HG03571 (cell line): ENCODE results near the gene HEATR5A.
"Not testable (repeated sequence)": the region's sequence is repeated elsewhere in the genome, so short reads cannot be mapped to it uniquely, and the experiment has no call there.

Experiments
- ATAC-seq: cut with Tn5 transposase; IDR thresholded peaks from one replicate; pipeline ENCODE4 v1.9.1; 2021; ENCODE audit not compliant: unreplicated experiment

The HEATR5A gene

DNA sequence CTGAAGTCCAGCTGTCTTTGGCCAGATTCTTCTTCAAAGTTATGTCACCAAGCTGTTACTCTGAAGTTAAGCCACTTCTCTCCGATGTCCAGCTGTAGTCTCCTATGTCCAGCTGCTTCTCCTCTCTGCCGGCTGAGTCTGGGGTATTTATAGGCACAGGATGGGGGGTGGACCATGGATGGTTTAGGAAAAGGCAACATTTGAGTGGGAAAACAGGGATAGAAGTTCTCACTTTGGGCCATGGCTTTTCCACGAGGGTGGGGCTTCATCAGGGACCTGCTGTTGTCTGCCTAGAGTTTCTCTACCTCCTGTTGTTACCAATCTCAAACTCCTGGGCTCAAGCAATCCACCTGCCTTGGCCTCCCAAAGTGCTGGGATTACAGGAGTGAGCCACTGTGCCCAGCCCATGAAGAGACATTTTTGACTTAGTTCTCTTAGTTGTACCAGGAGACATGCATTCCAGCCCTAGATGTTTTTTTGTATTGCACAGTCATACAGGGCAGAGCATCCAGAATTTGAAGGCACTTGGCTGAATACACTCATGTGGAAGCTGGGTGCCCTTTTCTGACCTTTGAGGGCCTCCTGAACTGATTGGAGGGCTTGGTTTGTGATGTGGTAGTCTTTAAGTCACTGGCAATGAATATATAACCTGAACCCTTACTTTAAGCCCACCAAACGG, 132.9 kb downstream of the HEATR5A start:
- no peak for ATAC-seq

DNA sequence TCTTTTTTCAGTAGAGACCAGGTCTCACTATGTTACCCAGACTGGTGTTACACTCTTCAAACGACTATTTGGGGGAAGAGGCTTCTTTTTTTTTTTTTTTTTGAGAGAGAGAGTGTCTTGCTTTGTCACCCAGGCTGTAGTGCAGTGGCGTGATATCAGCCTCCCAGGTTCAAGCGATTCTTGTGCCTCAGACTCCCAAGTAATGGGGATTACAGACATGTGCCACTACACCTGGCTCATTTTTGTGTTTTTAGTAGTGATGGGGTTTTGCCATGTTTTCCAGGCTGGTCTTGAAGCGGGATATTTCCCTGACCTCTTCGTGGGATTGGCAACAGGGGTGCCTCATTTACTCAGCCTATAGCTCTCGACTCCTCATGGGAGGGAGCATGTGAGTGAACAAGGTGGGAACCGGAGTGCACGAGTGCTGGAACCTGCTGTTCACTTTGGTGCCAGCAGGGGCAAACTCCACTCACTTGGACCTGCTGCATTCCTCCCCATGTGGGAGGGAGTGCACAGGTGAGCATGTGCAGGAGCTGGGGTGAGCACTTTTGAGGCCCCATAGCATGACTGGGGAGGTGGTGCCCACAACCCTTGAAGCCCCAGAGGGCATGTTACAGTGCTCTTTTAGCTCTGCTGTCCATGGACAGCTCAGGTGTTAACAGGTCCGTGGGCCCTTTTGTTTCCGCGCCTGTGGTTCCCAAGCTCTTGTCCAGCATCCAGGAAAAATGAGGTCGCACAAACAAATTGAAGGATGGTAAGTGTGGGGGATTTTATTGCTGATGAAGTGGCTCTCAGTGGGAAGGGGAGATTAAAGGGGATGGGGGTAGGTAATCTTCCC, 133.7 kb downstream of the HEATR5A start:
- ATAC-seq: no peak

DNA sequence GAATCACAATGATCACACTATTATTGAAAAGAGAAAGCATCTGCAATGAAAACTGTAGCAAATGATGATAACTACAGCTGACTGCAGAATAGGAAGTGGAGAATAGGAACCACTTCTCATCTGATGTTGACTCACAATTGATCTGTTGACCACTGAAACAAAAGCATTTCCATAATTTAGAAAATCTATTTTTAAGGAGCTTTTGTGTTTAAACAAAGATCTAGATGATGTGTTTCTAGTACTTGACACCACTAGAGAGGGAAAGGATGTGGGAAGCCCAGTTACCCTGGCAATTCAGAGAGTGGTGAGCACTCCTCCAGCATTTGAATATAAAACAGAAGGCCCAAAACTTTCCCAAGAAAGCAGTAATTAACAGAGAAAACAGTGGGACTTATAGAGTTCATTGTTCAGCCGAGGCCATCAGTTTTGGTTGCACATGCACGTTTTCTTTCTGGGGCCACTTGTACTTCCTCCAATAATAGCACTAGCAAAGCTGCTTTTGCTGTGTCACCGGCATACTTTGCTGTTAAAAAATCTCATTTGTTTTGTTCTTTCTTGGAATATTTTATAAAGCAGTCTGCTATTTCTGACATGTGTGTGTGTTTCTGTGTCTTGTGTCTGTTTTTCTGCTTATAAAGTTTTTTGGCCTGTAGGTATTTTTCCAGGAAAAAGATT, 136.6 kb downstream of the HEATR5A start:
- peak; percentile 71 for ATAC-seq

DNA sequence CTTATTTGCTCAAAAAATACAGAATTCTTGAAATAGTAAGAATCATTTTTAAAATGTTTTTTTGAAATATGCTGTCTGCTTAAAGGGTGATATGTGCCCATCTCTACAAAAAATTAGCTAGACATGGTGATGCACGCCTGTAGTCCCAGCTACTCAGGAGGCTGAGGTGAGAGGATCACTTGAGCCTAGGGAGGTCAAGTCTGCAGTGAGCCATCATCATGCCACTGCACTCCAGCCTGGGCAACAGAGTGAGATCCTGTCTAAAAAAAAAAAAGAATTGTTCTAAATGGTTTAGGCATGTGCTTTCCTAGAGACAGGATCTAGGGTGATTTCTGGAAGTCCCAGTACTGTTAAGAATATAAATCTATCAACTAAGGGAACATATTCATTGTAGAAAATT, 137.2 kb downstream of the HEATR5A start:
- ATAC-seq: peak; percentile 22

DNA sequence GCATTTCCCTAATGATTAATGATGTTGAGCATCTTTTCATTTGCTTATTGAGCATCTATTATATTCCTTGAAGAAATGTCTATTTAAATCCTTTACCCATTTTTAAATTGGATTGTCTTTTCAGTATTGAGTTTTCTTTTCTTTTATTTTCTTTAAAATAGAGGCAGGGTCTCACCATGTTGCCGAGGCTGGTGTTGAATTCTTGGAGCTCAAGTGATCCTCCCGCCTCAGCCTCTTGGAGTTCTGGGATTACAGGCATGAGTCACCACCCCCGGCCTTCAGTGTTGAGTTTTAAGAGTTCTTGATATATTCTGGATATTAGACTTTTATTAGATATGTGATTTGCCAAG, 139.5 kb downstream of the HEATR5A start:
- no peak for ATAC-seq

DNA sequence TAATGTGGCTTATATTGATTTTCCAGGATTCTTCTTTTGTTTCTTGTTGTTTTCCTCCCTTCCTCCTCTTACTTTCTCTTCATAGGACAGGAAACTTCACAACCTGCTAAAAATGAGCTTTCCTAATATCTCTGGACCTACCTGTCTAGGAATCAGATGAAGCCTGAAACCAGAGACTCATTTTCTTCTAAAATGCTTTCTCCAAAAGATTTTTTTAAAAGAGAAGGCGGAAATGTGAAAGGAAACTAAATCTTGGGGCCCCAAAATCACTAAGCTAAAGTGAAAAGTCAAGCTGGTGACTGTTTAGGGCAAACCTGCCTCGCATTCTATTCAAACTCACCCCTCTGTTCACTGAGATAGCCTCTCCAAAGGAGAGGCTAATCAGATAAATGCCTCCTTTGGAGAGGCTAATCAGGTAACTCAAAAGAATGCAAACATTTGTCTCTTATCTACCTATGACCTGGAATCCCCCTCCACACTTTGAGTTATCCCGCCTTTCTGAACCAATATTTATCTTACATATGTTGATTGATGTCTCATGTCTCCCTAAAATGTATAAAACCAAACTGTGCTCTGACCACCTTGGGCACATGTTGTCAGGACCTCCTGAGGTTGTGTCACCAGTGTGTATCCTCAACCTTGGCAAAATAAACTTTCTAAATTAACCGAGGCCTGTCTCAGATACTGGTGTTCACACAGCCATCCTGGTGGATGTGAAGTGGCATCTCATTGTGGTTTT, 140.0 kb downstream of the HEATR5A start:
- ATAC-seq: no peak

DNA sequence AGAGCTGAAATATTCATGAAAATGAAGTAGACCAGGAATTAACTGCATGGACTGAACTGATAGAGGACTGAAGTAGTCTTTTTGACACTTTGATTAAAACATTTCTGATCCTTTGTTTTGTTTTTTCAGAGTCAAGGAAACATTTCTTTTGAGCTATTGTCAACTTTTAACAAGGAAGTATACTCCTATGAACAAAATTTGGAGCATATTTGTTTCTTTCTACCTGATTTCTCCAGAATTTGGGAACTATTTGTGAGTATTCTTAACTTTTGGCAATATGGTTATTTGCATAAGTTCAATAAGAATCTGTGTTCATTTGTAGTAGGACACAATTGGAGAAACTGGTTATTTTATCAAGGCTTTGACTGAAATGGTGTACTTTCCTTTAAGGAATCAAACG, 141.5 kb downstream of the HEATR5A start:
- ATAC-seq: no peak

DNA sequence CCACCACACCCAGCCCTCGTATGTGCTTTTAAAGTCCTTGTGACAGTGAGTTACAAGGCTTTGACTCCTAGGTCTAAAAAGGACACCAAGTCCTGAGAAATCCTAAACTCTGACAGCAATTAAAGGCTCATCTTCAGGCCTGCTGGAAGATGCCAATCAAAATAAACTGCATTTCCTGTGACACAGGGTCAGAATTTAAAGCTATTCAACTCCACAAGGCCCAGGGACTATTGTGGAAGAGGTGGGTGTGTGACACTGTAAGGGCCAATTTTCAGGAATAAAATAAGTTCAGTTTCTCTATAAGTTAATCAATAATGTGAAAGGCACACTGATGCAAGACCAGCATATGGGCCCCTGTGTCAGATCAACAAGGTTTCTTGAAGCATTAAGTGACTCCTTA, 143.3 kb downstream of the HEATR5A start:
- ATAC-seq: no peak

DNA sequence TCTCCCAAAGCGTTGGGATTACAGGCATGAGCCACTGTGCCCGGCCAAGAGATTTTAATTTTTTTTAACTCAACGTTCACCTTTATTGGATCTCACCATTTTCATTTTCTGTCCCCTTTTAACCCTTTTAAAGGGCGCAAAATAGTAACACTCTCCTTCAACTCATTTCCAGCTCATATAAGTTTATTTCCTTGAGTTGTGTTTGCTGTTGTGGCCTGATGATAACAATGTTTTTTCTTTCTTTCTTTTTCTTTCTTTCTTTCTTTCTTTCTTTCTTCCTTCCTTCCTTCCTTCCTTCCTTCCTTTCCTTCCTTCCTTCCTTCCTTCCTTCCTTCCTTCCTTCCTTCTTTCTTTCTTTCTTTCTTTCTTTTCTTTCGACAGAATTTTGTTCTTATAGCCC, 143.9 kb downstream of the HEATR5A start:
- not testable (repeated sequence) for ATAC-seq

DNA sequence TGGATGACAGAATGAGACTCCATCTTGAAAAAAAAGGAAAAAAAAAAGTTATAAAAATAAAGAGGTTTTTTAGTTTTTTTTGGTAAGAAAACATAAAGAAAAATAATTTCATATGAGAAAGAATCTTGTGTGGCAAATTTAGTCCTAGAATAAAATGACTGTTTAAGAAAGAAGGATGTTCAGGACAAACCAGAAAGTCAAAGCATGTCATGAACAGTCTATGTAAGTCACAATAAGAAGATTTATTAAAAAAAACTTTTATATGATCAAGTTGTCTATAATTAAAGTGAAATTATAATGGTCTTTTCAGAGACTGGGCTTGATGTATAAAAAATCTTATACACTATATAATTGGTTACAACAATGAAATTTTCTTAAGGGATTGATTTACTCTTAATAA, 144.6 kb downstream of the HEATR5A start:
- ATAC-seq: no peak

DNA sequence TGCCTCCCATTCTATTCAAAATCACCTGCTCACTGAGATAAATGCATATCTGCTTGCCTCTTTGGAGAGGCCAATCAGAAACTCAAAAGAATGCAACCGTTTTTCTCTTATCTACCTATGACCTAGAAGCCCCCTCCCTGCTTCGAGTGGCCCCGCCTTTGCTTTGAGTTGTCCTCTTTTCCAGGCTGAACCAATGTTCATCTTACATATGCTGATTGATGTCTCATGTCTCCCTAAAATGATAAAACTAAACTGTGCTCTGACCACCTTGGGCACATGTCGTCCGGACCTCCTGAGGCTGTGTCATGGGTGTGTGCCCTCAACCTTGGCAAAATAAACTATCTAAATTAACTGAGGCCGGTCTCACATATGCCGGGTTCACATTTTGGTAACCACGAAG, 148.7 kb downstream of the HEATR5A start:
- no peak for ATAC-seq

DNA sequence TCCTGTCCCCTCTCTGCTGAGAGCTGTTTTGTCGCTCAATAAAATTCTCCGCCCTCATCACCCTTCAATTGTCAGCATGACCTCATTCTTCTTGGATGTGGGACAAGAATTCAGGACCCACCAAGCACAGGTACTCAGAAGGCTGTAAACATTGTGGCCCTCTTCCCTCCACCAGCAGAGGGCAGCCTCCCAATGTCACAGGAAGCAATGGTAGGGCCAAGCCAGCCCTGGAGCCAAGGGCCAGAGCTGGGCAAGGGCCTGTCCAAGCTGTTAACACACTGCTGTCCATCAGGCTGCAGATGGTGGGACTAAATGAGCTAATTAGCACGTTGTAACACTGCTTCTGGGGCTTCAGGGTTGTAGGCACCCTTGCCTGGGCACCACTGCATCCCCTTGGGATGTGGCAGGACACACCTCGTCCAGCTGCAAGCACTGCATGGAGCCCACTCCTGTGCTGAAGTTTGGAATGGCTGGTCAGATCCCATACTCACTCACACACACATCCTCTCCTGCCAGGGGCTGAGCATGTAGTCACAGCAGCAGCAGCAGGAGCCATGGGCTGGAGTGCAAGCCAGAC, 150.1 kb downstream of the HEATR5A start:
- no peak for ATAC-seq

DNA sequence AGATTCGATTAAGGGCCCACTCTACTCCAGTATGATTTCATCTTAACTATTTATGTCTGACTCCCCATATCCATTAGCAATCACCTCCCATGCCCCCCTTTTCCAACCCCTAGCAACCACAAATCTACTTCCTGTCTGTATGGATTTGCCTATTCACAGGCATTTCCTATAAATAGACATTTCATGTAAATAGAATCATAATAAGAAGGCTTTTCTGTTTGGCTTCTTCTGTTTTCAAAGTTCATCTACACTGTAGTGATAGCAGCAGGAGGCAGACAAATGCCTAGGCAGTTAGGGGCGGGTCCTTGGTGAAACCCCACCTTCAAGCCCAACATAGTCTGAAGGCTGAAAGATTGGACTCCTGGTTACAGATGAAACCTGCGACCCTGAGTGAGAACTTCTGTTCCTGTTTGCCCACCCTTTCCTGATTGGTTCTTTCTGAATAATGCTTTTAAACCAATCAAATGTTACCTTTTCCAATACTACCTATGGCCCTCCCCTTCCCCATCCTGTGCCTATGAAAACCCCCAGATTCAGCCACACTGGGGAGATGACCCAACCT, 150.6 kb downstream of the HEATR5A start:
- no peak for ATAC-seq

DNA sequence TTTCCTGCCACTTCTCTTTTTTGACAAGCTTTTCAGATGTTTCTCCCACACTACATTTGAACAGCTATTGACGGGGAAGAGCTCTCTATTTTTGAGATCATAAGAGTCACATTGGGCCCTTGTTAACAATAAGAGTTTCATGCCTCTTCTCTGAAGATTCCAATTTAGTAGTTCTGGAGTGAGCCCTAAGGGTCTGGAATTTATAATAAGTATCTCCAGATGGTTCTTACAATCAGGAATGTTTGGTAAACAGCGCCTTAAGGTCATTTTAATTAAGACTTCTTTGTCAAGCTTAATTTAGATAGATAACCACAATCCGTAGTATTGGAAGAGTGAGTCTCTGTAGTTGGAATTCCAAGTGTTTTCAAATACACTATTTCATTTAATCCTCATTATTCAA, 152.1 kb downstream of the HEATR5A start:
- no peak for ATAC-seq

DNA sequence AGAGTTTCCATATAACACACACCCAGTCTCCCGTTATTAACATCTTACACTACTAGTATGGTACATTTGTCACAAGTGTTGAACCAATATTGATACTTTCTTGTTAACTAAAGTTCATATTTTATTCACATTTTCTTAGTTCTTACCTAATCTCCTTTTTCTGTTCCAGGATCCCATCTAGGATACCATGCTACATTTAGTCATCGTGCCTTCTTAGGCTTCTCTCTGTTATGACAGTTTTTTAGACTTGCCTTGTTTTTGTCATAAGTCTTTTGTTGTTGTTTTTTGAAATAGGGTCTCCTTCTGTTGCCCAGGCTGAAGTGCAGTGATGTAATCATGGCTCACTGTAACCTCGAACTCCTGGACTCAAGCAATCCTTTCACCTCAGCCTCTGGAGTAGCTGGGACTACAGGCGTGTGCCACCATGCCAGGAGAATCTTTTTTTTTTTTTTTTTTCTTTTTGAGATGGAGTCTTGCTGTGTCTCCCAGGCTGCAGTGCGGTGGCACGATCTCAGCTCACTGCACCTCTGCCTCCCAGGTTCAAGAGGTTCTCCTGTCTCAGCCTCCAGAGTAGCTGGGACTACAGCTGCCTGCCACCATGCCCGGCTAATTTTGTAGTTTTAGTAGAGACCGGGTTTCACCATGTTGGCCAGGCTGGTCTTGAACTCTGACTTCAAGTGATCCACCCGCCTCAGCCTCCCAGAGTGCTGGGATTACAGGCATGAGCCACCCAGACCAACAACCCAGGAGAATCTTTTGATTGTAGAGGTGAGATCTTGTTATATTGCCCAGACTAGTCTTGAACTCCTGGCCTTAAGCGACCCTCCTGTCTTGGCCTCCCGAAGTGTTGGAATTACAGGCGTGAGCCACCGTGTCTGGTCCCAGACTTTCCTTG, 153.7 kb downstream of the HEATR5A start:
- no peak for ATAC-seq

DNA sequence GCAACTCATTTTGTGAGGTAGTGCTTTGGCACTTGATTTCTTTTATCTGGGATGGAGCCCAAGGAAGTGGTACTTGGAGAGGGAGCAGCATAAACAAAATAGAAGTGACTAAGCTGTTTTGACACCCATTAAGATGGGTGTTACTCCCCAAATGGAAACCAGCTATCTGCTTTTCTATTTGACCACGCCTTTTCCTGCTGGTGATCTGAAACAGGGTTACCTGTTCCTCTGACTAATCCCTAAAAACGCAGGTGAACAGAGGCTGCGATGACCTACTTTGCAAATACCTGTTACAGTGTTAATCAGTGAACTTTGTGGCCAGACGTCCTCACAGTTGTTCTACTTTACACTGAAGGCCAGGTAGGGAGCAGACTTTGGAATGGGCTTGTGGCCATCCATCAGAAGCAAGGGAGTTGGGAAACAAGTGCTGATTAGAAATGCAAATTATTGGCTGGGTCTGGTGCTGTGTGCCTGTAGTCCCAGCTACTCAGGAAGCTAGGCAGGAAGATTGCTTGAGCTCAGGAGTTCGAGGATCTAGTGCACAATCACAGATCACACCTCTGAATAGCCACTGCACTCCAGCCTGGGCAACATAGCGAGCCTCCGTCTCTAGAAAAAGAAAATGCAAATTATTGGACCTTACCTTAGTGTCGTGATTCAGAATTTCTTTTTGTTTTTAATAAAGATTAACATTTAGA, 154.5 kb downstream of the HEATR5A start:
- no peak for ATAC-seq

DNA sequence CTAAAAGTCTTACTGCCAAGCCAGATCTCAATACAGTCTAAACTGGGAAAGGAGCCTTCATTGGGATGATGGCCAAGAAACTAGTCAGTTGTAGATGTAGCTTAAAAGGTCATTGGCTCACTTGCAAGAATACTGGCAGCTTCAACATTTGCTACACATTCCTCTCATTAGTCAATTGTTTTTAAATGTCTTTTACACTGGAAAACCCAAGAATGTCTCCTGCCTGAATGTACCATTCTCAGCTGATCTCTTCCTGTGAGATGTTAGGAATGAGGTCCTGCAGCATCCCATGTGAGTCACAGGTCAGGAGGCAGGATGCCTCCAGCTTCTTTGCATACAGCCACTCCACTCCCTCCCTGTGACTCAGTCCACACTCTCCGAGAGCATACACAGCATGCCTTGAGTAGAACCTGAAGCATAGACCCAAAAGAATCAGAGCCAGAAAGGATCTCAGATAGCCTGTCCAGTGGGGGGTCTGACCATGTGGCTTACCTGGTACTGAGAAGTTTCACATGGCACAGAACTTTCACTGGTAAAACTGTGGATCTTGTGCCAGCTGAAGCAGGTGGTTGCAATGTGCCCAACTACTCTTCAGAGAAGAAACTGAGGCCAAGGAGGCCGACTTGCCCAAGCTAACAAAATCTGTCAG, 156.7 kb downstream of the HEATR5A start:
- no peak for ATAC-seq

DNA sequence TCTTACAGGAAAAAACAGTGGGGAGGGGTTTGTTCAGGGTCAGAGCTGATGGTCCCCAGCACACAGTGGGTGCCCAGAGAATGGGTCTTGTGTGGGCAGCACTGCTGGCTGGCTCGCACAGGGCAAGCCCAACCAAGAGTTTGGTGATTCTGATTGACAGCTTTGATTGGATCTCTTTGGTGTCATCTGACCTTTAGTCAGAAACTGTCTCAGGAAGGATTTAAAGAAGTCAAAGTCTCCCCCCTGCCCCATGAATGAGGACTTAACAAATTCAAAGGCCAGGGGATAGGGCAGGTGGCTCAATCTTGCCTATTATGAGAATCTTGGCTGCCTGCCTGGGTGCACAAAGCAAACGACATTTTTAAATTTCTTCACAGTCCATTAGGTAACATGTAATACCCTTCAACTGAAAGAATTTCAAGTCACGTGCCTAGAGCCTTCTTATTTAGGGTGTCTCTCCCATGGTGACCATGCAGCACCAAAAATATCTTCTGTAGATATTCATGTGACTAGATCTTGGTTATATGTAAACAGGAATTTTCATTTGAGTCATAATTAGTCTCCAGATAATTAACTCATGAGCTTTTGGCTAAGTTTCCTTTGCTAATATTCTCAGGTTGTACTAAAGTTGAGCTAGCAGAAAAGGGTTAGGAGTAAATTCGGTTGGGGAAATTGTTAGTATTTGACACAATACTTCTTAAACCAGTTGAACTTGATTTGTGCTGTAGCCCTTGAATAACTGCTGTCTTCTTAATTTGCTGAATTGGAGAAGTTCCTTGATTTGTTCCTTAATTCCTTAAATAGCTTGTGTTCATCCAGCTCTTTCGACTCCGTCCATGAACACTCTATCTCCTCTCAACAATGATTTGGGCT, 158.3 kb downstream of the HEATR5A start:
- no peak for ATAC-seq
